ENCODE data around the gene CACNG8.
"Not testable (repeated sequence)": the region's sequence is repeated elsewhere in the genome, so short reads cannot be mapped to it uniquely, and the experiment has no call there.

CACNG8 gene

DNA sequence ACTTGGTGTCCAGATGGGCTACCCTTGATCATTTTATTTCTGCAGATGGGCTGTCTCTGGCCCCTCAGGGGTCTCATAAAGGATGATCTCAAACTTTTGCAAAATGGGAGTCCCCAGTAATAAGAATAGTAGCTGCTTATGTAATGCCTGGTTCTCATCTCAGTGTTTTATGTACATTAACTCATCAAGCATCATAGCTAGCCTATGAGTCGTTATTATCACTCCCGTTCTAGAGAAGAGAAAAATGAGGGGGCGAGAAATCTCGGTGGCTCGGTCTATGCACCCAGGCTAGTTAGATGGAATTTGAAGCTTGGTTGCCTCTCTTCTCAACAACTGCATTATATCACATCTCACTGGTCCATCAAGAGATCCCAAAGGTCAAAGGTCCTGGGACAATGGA is 32.1 kb downstream of the CACNG8 start:
- no peak for DNase-seq

- no peak for DNase-seq
Measured at GRCh38 chr19:53998223-53998622, 35.5 kb downstream of the CACNG8 start.

DNA sequence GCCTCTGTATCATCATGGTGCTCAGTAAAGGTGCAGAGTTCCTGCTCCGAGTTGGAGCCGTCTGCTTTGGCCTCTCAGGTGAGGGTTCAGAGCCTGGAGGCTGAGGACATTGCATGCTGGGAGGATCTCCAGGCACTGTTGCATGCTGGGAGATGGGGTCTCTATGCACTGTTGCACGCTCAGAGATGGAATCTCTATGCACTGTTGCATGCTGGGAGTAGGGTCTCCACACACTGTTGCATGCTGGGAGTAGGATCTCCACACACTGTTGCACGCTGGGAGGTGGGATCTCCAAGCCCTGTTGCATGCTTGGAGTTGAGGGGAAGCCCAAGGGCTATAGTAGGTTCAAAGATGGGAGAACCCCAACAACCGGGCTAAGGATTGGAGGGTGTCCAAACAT is 37.0 kb downstream of the CACNG8 start:
- no peak for DNase-seq

GRCh38 chr19:54001496-54001895 is 38.8 kb downstream of the CACNG8 start:
- no peak for DNase-seq

DNA sequence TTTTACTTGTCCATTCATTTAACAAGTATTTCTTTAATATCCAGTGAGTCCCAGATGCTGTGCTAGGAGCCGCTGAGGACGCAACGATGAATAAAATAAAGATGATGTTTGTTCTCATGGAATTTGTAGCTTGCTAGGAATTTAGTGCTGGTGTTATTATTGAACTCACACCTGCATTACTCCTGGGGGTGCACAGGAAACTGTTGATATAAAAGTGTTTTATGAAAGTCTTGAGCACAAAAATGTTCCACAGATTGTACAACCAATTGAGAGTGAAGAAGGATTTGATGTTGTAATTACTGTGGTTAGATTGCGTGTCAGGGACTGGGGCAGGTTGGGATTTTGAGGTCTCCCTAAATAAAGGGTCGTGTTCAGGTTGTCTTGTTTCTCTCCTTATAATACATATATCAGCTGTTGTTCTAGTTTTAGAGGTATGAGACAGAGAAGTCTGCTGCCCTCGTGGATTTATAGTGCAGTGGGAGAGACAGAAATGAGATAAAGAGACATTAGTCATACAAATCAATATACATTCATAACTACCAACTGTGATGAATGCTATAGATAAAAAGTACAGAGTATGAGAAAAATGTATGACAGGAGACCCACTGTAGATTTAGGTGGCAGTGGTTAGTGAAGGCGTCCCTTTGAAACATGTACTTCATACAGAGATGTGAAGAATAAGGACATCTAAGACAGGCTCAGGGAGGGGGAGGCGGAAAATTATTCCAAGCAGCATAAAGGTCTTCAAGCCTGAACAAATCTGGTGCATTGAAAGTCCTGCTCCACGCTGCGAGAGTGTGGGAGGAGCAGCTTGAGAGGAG is 40.0 kb downstream of the CACNG8 start:
- DNase-seq = no peak

DNA sequence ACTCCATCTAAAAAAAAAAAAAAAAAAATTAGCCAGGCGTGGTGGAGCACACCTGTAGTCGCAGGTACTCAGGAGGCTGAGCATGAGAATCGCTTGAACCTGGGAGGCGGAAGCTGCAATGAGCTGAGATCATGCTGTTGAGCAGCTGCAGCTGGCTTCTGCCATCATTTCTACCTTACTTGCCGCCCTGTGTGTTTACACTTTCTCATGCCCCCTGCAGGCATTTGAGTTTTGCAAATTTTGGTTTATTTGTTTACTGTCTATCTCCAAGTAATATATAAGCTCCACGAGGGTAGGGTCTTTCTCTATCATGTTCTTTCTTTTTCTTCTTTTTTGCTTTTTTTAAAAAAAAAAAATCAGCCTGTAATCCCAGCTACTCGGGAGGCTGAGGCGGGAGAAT is 46.7 kb downstream of the CACNG8 start:
- DNase-seq = no peak

DNA sequence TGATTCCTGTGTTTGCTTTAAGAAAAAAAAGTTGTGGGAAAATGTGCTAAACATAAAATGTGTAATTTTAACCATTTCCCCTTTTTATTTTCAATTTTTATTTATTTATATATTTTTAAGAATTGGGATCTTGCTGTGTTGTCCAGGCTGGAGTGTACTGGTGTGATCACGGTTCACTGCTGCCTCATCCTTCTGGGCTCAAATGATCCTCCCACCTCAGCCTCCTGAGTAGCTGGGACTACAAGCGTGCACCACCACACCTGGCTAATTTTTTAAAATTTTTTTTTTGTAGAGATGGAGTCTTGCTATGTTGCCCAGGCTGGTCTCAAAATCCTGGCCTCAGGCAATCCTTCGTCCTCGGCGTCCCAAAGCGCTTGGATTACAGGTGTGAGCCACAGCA is 47.7 kb downstream of the CACNG8 start:
- DNase-seq = no peak

- DNase-seq = no peak
Measured at GRCh38 chr19:54011507-54012211, 48.9 kb downstream of the CACNG8 start.

DNA sequence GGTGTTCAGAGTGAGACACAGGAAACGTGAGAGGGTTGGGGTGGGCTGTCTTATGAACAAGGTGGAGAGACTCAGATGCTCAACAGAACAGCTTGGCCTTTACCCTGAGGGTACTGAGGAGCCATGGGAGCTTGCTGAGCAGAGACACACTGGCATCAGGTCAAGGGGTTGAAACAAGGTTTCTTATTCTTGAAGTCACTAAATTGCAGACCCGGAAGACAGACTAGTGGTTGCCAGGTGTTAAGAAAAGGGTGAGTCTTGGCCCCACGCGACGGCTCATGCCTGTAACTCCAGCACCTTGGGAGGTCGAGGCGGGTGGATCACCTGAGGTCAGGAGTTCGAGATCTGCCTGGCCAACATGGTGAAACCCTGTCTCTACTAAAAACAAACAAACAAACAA is 51.1 kb downstream of the CACNG8 start:
- DNase-seq = no peak

- no peak for DNase-seq
Measured at GRCh38 chr19:54014920-54015560, 52.3 kb downstream of the CACNG8 start.

GRCh38 chr19:54017261-54017660 is 54.5 kb downstream of the CACNG8 start:
- no peak for DNase-seq

GRCh38 chr19:54021363-54021762 is 58.6 kb downstream of the CACNG8 start:
- no peak for DNase-seq

DNA sequence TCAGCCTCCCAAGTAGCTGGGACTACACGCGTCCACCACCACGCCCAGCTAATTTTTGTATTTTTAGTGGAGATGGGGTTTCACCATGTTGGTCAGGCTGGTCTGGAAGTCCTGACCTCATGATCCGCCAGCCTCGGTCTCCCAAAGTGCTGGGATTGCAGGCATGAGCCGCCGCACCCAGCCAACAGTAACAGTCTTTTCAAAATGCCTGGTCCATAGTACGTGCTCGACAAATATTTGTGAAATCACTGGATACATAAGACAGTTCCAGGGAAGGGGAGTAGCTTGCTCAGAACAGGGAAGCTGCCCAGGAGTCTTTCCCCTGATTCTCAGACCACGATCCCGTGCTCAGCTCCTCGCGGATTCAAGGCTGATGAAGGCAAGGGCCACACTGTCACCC is 59.2 kb downstream of the CACNG8 start:
- DNase-seq = no peak

DNA sequence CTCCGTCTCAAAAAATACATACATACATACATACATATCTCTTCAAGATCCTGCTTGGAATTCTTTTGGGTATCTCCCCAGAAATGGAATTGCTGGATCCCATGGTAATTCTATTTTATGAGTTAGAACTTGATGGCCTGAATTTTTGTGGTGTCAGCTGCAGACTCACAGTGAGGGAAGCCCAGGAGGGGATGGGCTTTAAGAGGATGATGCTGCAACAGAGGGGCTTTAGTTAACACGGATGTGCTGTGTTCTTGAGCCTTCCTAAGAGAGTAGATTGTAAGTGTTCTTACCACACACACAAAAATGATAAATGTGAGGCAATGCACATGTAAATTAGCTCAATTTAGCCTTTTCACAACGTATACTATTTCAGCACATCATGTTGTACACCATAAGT is 60.5 kb downstream of the CACNG8 start:
- DNase-seq = no peak

DNA sequence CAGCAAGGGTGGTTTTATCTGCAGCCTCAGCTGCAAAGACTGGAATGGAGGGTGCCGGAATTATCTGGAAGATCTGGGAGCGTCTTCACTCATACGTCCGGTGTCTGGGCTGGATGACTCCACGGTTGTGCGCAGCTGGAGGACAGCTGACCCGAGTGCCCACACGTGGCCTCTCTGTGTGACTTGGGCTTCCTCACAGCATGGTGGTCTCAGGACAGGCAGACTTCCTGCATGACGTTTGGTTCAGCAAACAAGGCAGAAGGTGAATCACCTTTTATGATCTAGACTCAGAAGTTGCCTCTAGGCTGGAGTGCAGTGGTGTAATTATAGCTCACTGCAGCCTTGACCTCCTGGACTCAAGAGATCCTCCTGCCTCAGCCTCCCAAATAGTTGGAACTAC is 61.9 kb downstream of the CACNG8 start:
- DNase-seq = no peak

DNA sequence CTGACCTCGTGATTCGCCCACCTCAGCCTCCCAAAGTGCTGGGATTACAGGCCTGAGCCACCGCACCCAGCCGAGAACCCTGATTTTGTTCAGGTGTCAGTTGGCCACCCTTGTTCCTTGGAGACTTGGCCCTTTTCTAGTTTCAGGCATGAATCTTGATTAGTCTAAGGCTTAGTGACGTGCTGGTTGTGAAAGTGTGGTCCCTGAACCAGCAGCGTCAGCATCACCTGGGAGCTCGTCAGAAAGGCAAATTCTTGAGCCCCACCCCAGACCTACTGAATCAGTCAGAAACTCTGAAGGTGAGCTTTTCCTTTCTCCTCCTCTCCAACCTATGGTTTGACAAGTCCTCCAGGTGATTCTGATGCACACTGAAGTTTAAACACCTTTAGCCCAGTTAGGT is 63.9 kb downstream of the CACNG8 start:
- DNase-seq = no peak

- no peak for DNase-seq
Measured at GRCh38 chr19:54029301-54029700, 66.6 kb downstream of the CACNG8 start.

DNA sequence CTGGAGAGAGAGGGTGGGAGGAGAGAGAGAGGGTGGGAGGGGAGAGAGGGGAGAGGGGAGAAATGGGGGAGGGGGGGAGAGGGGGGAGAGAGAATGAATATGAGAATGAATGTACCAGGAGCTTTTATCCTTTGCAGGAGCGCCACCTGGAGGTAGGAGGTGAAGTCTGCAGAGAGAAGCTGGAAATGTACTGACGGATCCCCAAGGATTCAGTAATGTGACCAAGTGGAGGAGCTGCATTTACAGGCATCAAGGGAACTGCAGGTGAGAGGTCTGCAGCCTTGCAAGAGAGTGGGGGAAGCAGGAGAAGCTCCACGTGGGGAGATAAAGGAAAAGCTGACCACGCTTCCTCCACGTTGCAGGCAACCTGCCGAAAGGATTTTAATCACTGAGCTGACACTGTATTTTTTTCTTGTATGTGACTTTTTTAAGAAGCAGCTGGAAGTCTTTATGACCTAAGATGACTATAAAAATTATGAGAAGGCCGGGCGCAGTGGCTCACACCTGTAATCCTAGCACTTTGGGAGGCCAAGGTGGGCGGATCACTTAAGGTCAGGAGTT is 67.3 kb downstream of the CACNG8 start:
- peak; percentile 60 for DNase-seq

DNA sequence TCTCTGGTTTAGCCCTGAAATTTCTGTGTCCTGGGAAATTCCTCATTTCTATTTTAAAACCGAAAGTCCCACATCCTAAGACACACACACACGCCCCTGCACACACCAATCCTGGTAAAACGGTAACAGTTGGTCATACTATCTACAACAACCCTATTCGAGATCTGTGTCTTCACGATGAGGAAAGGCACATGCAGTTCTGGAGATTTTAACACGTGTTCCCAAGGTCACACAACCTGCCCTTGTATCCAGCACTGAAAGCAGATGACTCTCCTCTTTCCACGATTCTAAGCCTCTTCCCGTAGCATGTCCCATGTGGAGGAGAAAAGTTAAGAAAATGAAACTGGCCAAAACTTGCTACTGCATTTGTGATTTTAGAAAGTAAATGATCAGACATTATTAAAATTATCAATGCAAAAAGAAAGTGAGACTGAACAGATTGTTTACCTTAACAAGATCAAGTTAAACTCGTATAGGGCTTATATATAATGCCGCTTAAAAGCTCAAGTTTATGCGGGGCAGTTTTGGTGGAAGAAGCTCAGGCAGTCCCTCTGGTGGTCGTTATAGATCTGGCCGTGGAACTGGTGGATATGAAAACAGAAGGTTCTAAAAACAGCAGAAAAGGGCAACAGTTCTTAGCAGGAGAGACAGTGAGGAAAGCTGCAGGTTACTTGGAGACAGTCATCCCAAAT is 68.3 kb downstream of the CACNG8 start:
- no peak for DNase-seq

- no peak for DNase-seq
Measured at GRCh38 chr19:54035215-54036178, 72.8 kb downstream of the CACNG8 start.

DNA sequence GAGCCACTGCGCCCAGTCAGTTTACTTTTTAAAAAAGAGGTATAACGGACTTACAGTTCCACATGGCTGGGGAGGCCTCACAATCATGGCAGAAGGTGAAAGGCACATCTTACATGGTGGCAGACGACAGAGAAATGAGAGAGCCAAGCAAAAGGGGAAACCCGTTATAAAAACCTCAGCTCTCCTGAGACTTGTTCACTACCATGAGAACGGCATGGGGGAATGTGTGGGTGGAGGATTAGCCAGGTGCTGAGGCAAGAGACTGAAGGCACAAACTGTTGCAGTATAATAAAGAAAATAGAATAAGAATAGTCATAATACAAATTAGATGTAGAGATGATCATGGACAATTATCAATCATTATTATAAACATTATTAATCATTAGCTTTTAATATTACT is 73.8 kb downstream of the CACNG8 start:
- DNase-seq = not testable (repeated sequence)

Measured in activated CD4-positive, alpha-beta T cell treated with anti-CD3 and anti-CD28 coated beads, Interleukin-2, amount 50 U/mL, for 16 hours (primary cell).